ENCODE results near the gene CDKN1C. TPM values are rescaled to one million over a fixed set of nuclear protein-coding genes. Genes with fewer than 3 reads are reported as not detected.
A peak's percentile ranks its signal among the peaks of the same experiment; 100 is the strongest.

Gene CDKN1C
- total RNA-seq, 1 donor from 2014 or later: 27.7 TPM

DNA sequence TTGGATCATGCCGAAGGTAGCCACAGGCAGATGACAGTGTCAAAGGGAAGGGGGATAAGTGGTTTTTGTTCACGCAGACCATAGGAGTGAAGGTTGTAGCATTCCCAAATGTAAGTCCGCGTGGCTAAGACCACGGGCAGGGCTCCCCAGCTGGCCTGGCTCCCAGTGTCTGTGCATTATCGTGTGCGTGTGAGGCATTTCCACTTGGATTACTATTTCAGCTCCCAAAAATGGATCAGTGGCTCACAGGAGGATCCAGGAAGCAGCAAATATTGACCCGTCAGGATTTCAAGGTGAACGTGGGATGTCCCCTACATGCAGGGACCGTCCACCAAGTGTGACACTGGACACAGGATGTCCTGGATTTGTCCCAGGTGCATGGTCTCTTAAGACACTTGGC lies 10.6 kb downstream of the CDKN1C start:
- no peak overlapping the region for H3K4me3 ChIP-seq (ENCODE audit: low read depth, low read length)
- TF ChIP-seq CTCF (conservative IDR thresholded peaks at IDR 0.05; ENCODE audit: low read depth, low read length): no peak
- DNase-seq (ENCODE audit: low read depth): no peak

- TF ChIP-seq CTCF (conservative IDR thresholded peaks at IDR 0.05; ENCODE audit: low read depth, low read length): no peak
- H3K4me3 ChIP-seq (ENCODE audit: low read depth, low read length): no peak overlapping the region
- no peak for DNase-seq (ENCODE audit: low read depth)
These were observed 14.4 kb downstream of the CDKN1C start for GRCh38 chr11:2870969-2871680.

DNA sequence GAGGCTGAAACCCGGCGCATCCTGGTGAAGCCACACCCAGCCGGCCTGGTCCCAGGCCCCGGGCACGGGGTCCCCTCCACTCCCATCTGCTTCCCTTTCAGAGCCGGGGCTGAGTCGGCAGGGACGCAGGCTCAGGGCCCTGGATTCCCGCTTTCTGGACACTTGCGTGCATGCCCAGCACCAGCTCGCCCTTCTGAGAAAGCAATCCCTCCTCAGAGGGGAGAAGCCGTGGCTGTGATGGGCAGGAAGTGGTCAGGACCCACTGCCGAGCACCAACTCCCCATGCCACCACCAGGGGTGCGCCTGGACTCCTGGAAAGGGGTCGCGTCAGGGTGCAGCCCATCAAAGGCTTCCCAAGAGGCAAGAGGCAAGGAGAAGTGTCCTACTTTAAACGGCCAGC lies 15.1 kb downstream of the CDKN1C start:
- TF ChIP-seq CTCF (conservative IDR thresholded peaks at IDR 0.05; ENCODE audit: low read depth, low read length): peak; percentile 8
- no peak overlapping the region for H3K4me3 ChIP-seq (ENCODE audit: low read depth, low read length)
- no peak for DNase-seq (ENCODE audit: low read depth)

DNA sequence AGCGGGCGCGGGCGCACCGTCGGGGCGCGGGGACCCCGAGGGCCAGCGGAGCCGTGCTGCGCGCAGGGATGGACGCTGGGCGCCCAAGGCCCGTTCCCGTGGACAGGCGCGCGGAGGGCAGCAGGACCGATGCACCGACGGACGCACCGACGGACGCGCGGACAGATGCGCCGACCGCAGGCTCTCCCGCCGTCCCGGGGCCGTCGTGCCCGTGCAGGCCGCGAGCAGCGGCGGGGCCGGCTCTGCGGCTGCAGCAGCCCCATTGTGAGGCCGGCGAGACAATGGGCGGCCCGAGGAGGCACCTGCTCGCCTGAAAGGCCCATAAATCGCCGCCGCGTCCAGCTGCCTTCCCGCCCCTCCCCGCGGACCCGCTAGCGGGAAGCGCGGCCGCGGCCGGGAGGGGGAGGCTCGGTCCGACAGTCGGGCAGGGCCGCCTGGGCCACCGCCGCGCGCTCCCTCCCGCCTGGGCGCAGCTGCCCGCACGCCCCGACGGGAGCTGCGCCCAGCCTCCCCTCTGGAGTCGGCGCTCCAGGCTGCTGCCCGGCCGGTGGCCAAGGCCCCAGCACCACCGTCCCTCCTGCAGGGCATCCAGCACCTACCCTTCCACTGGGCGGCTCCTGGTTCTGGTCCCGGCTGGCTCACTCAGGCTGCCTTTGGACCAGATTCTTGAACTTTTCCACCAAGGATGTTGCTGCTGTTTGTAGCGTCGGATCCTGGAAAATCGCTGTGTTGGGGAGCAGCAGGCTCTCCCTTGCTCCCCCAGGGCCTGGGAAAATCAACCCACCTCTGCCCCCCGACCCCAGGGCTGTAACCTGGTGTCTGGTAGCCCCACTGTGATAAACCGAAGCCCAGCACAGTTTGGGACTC lies 15.8 kb downstream of the CDKN1C start:
- H3K4me3 ChIP-seq (ENCODE audit: low read depth, low read length): no peak overlapping the region
- no peak for DNase-seq (ENCODE audit: low read depth)
- no peak for TF ChIP-seq CTCF (conservative IDR thresholded peaks at IDR 0.05; ENCODE audit: low read depth, low read length)

DNA sequence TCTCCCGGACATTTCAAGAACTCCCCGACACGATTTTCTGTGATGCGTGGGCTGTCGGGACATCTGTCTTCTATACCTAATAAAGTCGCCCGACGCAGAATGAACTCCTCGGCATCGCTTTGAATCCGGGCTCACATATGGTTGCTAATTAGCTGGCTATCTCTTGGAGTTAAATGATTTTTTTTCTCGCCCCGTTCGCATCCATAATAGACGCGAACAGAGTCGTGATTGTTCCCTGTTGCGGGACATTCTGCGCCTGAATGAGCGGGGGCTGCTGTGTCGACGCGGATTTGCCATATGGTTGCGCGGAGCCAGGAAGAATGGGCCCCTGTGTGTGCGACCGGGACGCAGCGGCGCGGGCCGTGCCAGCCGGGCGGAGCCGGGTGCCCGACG lies 16.4 kb downstream of the CDKN1C start:
- no peak overlapping the region for H3K4me3 ChIP-seq (ENCODE audit: low read depth, low read length)
- no peak for DNase-seq (ENCODE audit: low read depth)
- TF ChIP-seq CTCF (conservative IDR thresholded peaks at IDR 0.05; ENCODE audit: low read depth, low read length): no peak

GRCh38 chr11:2868506-2869133 lies 17.0 kb downstream of the CDKN1C start:
- no peak for TF ChIP-seq CTCF (conservative IDR thresholded peaks at IDR 0.05; ENCODE audit: low read depth, low read length)
- DNase-seq (ENCODE audit: low read depth): no peak
- no peak overlapping the region for H3K4me3 ChIP-seq (ENCODE audit: low read depth, low read length)

All from epithelial cell of proximal tubule (primary cell).